Stomach (tissue), 9 donors: ENCODE results near the gene OTOR. TPM values are rescaled to one million over a fixed set of nuclear protein-coding genes. Genes with fewer than 3 reads are reported as not detected.

Experiments
- DNase-seq, 2 donors: peaks; one replicate each; pipeline versions ENCODE4 v3.0.0 to v3.0.0-alpha.2; 2013 to 2019
- H3K27ac ChIP-seq, 5 donors: fragments of 200-600 bp in 4 of 5; sonication (generic) in 4 of 5; one replicate each; pipeline ENCODE4 v1.5.1; 2013 to 2019; ENCODE audit warnings: mild to moderate bottlenecking in 1 of 5, moderate library complexity in 1 of 5
- H3K27me3 ChIP-seq, 3 donors: fragments of 200-600 bp; sonication (generic); one replicate each; pipeline ENCODE4 v1.5.1; 2017 to 2019; ENCODE audit warnings: mixed run types in 1 of 3
- H3K36me3 ChIP-seq, 4 donors: fragments of 200-600 bp; sonication (generic); 1 replicate in 3 of 4; 2 replicates in 1 of 4; pipeline ENCODE4 v1.5.1; 2016 to 2019
- H3K4me1 ChIP-seq, 4 donors: fragments of 200-600 bp; sonication (generic); one replicate each; pipeline ENCODE4 v1.5.1; 2016 to 2019
- H3K4me3 ChIP-seq, 4 donors: fragments of 200-600 bp; sonication (generic) in 3 of 4; one replicate each; pipeline ENCODE4 v1.5.1; 2016 to 2019; ENCODE audit warnings: mild to moderate bottlenecking in 1 of 4
- H3K9me3 ChIP-seq, 4 donors: fragments of 200-600 bp; sonication (generic); one replicate each; pipeline ENCODE4 v1.5.1; 2016 to 2019
- EP300 ChIP-seq: sonication (generic); formaldehyde crosslinking; IDR thresholded peaks from one replicate; pipeline ENCODE4 v1.6.1; 2017; ENCODE audit warnings: antibody characterized with exemption
- POLR2A ChIP-seq, 4 donors: fragments of 450-650 bp; IDR thresholded peaks; one replicate each; pipeline ENCODE4 v1.6.1; 2016; ENCODE audit warnings: antibody characterized with exemption in 4 of 4, control low read depth in 2 of 4, mild to moderate bottlenecking in 1 of 4, moderate library complexity in 1 of 4
- POLR2AphosphoS5 ChIP-seq, 3 donors: sonication (generic); formaldehyde crosslinking; IDR thresholded peaks; one replicate each; pipeline ENCODE4 v1.6.1; 2016; ENCODE audit warnings: antibody characterized with exemption in 3 of 3
- WGBS, 5 donors: extraction: QIAGEN DNeasy Blood & Tissue Kit in 3 of 5; methylation state at CpG; one replicate each; pipeline versions ENCODE4 v1.1.5 to v1.1.7; 2013 to 2018; 5-methylcytosine and 5-hydroxymethylcytosine counted together
- intact Hi-C: fragments of 100-400 bp; cut with DNase I; formaldehyde crosslinking; loops from one replicate; pipeline ENCODE4 v1.15.1; 2023; ENCODE audit warnings: low total_unique reads
- polyA plus RNA-seq, 3 donors: library from polyadenylated mRNA; stranded (reverse); fragments of 200-250 nt; gene quantifications; one replicate each; pipeline ENCODE4 v1.2.3, GENCODE V29; 2013
- total RNA-seq, 5 donors: library from RNA; depleted of rRNA; stranded (reverse); fragments of >200 nt; gene quantifications; one replicate each; pipeline versions ENCODE4 v1.1.0 to v1.2.3, GENCODE V29; 2014 to 2016
- TF ChIP-seq, protein P1 (sequence below), 7 experiments: fragments of 450-650 bp in 4 of 7; fragments of 200-600 bp in 3 of 7; sonication (generic) in 3 of 7; IDR thresholded peaks; one replicate each; pipeline ENCODE4 v1.5.1; 2016 to 2019; ENCODE audit warnings: antibody characterized with exemption in 7 of 7, control low read depth in 2 of 7, mild to moderate bottlenecking in 1 of 7
- donor health status: healthy with polysubstance abuse.
- donor health status: Bipolar disorder and iron deficiency.
- donor health status: healthy.

OTOR gene
- total and polyA plus RNA-seq, 8 donors: not detected

DNA sequence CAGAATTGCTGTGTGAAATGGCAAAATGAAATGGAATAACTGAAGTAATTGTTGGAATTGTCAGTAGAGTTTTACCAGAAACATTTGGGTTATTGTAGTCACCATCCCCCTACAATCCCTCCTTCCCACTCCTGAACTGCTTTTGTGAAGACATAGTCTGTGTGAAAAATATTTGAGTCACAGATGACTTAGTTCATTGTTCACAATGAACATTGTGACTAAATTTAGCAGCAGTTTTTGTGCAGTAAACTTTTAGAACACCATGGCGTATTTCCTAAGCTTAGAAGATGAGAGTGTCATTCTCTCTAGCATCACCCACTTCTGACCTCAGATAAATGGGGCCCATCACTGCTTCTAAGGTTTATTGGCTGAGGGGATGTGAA, 11.0 kb downstream of the OTOR start:
- intact Hi-C loops: loop anchor here (10.0 kb wide), 1 partner anchor 244 kb away; no protein-coding TSS in a partner anchor
- Histone ChIP-seq H3K9me3 (no peaks in the 10 kb centered on the region), H3K36me3 (no peaks in the 10 kb centered on the region), H3K4me3 (no peak overlapping the region), H3K4me1 (peaks cover 0 to 10% (median 3%) of the 10 kb centered on the region in 4 donors), H3K27me3 (peaks cover 0 to 3% (median 0%) of the 10 kb centered on the region in 3 donors), H3K27ac (no peak overlapping the region)
- 53 to 92% (median 86%) methylated on average over 1 of the region's 1 CpG for WGBS, 5 donors
- DNase-seq: peak in 1 of 2 donors; percentile 26
- no peak for TF ChIP-seq EP300
- TF ChIP-seq POLR2AphosphoS5 (IDR thresholded peaks at IDR 0.05): no peak
- TF ChIP-seq POLR2A (IDR thresholded peaks at IDR 0.05): no peak
- TF ChIP-seq, protein P1, sequence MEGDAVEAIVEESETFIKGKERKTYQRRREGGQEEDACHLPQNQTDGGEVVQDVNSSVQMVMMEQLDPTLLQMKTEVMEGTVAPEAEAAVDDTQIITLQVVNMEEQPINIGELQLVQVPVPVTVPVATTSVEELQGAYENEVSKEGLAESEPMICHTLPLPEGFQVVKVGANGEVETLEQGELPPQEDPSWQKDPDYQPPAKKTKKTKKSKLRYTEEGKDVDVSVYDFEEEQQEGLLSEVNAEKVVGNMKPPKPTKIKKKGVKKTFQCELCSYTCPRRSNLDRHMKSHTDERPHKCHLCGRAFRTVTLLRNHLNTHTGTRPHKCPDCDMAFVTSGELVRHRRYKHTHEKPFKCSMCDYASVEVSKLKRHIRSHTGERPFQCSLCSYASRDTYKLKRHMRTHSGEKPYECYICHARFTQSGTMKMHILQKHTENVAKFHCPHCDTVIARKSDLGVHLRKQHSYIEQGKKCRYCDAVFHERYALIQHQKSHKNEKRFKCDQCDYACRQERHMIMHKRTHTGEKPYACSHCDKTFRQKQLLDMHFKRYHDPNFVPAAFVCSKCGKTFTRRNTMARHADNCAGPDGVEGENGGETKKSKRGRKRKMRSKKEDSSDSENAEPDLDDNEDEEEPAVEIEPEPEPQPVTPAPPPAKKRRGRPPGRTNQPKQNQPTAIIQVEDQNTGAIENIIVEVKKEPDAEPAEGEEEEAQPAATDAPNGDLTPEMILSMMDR (IDR thresholded peaks at IDR 0.05): no peak

- Histone ChIP-seq H3K27ac (peak overlapping the region in 3 of 5 donors; percentile 17 to 76 (median 58)), H3K27me3 (peaks cover 0 to 3% (median 2%) of the 10 kb centered on the region in 3 donors), H3K9me3 (no peaks in the 10 kb centered on the region), H3K36me3 (no peaks in the 10 kb centered on the region), H3K4me3 (peak overlapping the region in 1 of 4 donors; percentile 17), H3K4me1 (peaks cover 0 to 10% (median 3%) of the 10 kb centered on the region in 4 donors)
- DNase-seq: peak; percentile 56 to 76
- WGBS, 5 donors: 27 to 45% (median 33%) methylated on average over 11 of the region's 11 CpGs
- intact Hi-C loops: no loop called here
- no peak for TF ChIP-seq POLR2A (IDR thresholded peaks at IDR 0.05)
- TF ChIP-seq, protein P1 (IDR thresholded peaks at IDR 0.05): no peak
- TF ChIP-seq EP300: no peak
- no peak for TF ChIP-seq POLR2AphosphoS5 (IDR thresholded peaks at IDR 0.05)
Observed at GRCh38 chr20:16760431-16761304, 12.5 kb downstream of the OTOR start.

DNA sequence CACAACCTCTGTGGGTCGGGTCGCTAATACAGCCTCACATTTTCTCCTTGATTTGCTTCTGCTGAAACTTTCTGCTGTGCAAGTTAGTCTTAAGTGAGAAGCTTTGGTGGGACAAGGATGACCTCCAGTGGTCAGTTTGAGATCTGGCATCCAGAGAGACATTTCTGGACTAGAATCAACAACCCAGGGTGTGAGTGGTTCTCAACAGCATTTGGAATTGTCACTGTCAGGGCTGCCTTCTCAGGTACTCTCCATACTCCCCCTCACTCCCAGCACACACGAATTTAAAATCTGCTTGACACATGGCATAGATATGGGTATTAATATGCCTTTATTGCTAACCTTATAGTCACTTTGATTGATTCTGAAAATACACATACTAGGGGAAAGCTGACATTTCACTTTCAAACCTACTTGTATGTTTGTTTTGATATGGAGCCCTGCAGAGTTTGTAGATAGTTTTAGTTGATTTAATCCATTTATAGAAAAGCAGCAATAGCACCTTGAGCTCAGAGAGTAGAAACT, 13.2 kb downstream of the OTOR start:
- peak; percentile 45 to 92 for DNase-seq
- Histone ChIP-seq H3K9me3 (no peaks in the 10 kb centered on the region), H3K4me3 (peak overlapping the region in 1 of 4 donors; percentile 17), H3K36me3 (no peaks in the 10 kb centered on the region), H3K27me3 (peaks cover 0 to 4% (median 3%) of the 10 kb centered on the region in 3 donors), H3K27ac (peak overlapping the region in 3 of 5 donors; percentile 17 to 76 (median 58)), H3K4me1 (peaks cover 0 to 10% (median 3%) of the 10 kb centered on the region in 4 donors)
- WGBS, 5 donors: 0 to 1% (median 1%) methylated on average over 3 of the region's 3 CpGs
- TF ChIP-seq POLR2A (IDR thresholded peaks at IDR 0.05) (no peak), POLR2AphosphoS5 (IDR thresholded peaks at IDR 0.05) (no peak), EP300 (no peak)
- TF ChIP-seq, protein P1 (IDR thresholded peaks at IDR 0.05): peak in 5 of 7 experiments; percentile 53 to 74 (median 68)
- intact Hi-C loops: no loop called here

DNA sequence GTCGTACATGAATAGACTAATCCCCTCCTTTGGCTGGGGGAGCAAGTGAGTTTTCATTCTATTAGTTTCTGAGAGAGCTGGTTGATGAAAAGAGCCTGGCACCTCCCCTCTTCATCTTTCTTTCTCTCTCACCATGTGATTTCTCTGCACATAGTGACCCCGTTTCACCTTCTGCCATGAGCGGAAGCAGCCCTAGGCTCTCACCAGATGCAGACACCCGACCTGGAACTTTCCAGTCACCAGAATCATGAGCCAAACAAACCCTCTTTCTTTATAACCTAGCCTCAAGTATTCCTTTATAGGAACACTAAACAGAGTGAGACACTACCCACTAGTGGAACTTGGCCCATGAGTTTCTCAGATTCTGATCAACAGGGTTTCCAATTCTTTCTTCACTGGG, 16.4 kb downstream of the OTOR start:
- Histone ChIP-seq H3K27me3 (peaks cover 0 to 4% (median 3%) of the 10 kb centered on the region in 3 donors), H3K36me3 (no peaks in the 10 kb centered on the region), H3K4me1 (peaks cover 0 to 10% (median 3%) of the 10 kb centered on the region in 4 donors), H3K4me3 (no peak overlapping the region), H3K27ac (no peak overlapping the region), H3K9me3 (no peaks in the 10 kb centered on the region)
- intact Hi-C loops: no loop called here
- TF ChIP-seq POLR2AphosphoS5 (IDR thresholded peaks at IDR 0.05) (no peak), EP300 (no peak), POLR2A (IDR thresholded peaks at IDR 0.05) (no peak)
- TF ChIP-seq, protein P1 (IDR thresholded peaks at IDR 0.05): no peak
- WGBS, 5 donors: 41 to 52% (median 47%) methylated on average over 4 of the region's 4 CpGs
- no peak for DNase-seq
